UCSD-AML1 (cell line): ENCODE results near the gene SCARB1.

Experiments used
- DNase-seq: peaks from one replicate; lab custom pipeline; 2025; ENCODE audit not compliant: unreplicated experiment; lab: John Stamatoyannopoulos, UW

The SCARB1 gene

DNA sequence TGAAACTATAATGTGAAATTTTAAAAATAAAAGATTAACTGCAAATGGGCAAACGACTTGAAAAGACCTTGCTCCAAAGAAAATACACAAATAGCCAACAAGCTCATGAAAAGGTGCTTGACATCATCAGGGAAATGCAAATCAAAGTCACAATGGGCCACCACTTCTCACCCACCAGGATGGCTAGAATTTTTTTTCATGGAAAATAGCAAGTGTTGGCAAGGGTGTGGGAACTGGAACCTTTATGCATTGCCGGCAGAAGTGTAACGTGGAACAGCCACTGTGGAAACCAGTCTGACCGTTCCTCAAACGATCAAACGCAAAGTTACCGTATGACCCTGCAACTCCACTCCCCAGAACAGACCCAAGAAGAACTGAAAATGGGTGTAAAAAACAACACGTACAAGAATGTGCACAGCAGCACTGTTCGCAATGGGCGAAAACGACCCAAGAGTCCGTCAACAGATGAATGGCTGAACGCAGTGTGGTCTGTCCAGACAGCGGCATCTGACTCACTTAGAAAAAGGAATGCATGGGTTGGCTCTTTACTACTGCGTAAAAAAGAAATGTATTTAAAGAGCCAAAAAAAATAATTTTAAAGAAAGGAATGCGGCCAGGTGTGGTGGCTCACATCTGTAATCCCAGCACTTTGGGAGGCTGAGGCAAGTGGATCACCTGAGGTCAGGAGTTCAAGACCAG, 40.2 kb downstream of the SCARB1 start:
- DNase-seq = no peak

- DNase-seq = no peak
Observed at GRCh38 chr12:124822218-124822617, 41.4 kb downstream of the SCARB1 start.

DNA sequence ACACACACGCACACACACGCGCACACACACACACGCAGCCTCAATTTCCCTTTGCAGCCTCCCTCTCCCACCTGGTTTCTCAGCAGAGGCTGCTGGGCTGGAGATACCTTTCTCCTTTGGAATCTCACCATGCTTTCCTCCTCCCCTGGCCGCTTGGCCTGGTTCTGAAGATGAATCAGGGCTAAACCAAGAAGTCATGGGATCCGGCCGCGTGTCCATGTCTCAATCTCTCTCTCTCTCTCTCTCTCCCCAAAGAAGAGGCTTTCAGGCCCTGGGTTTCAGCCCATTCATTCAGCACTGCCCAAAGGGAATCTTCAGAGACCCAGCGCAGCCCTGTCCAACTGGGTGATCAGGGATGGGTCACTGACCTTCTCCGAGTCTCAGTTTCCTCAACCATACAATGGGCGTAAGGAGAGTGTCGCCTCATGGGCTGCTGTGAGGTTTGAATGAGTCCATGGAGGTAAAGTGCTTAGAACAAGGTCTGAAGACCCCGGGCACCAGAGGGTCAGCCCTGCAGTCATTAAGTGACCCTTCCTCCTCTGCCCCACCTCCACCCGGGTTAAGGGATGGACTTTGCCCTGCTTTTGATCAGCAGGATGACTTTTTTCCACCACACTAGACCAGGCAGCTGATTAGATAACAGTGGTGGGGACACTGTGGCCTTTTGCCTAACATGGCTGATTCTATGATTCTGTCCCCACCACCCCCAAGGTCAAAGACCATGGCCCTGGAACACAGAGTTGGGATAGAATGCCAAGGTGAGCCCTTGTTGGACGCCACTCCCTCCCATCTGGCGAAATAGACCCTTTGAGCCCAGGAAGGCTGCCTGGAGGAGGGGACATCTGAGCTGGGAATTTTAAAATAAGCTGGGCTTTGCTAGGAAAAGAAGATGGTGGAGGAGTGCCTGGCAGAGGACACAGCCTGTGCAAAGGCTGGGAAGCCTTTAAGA, 42.1 kb downstream of the SCARB1 start:
- no peak for DNase-seq

- DNase-seq = no peak
Observed at GRCh38 chr12:124820199-124820598, 43.5 kb downstream of the SCARB1 start.

GRCh38 chr12:124819525-124819924, 44.1 kb downstream of the SCARB1 start:
- no peak for DNase-seq

GRCh38 chr12:124819080-124819479, 44.6 kb downstream of the SCARB1 start:
- DNase-seq = no peak

DNA sequence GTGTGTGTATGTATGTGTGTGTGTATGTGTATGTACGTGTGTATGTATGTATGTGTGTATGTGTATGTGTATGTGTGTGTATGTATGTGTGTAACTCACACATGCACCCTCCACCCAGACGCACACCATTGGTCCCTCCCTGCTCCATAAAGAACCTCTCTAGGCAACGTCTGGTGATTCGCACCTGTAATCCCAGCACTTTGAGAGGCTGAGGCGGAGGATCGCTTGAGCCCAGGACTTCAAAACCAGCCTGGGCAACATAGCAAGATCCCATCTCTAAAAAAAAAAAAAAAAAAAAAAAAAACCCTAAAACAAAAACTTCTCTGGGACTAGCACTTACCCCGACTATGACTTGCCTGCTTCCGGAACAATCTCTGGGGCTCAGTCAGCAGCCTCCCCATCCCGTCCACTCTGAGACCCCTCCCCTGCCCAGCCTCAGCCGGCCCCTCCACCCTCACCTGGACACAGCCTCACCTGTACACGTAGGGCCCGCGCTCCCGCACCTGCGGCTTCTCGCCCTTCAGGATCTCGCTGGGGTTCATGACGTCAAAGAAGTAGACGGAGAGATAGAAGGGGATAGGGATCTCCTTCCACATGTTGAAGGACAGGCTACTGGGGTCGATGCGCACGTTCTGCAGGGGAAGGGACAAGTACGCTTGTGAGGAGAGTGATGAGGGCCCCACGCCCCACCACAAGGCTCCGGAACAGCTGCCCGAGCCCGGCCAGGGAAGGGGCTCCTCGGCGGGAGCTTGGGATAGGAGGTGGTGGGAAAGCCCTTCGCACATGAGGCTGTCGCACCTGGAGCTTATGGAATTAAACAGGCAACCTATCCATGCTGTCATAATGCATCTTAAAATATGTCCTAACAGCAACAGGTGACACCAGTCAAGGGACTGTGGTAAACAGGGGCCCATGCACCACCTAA, 46.3 kb downstream of the SCARB1 start:
- DNase-seq = no peak

- no peak for DNase-seq
Observed at GRCh38 chr12:124816295-124816854, 47.3 kb downstream of the SCARB1 start.

DNA sequence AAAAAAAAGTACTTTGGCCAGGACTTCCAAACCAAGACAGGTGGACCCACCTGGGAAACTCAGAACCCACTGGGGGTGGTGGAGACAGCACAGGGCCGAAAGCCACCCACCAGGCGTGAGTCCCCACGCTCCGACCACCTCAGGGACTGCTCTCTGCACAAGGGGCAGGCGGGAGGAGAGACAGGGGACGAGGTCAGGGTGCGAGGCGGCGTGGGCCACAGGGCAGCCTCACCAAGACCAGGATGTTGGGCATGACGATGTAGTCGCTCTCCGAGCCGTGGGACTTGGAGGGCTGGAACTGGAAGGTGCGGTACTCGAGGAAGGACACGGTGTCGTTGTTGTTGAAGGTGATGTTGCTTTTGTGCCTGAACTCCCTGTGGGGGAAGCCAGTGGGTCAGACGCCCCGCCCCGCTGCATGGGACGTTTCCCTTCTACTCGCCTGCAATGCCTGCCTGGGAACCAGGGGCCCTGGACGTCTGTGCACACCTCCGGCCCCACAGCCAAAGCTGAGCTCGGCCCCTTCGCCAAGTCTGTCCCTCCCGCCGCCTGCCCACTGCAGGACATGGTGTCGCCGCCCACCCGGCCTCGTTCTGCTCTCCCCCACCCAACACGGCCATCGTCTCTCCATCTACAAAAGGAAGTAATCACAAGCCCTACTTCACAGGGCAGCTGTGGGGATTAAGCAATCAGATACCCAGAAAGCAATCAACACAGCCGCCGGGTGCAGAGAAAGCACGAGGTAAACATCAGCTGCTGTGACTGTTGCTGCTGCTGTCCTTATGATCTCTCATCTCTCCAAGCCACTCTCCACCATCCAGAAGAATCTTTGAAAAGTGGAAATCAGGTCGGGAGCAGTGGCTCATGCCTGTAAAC, 48.7 kb downstream of the SCARB1 start:
- DNase-seq = no peak

DNA sequence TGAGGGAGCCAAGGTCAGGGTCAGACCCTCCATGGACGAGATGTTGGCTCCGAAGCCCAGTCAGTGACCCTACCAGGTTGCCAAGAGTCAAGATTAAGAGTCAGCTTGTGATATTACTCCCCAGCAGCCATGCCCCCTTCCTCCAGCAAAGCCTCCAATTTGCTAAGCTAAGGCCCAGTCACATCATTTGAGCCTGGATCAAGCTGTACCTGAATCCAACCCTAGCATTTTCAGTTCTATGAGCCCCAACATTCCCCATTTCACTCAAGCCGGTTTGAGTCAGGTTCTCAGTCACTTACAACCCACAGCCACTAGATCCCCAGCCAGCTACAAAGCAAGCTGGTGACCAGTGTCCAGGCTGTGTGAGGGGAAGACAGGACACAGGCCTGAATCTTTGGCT, 49.9 kb downstream of the SCARB1 start:
- DNase-seq = no peak

DNA sequence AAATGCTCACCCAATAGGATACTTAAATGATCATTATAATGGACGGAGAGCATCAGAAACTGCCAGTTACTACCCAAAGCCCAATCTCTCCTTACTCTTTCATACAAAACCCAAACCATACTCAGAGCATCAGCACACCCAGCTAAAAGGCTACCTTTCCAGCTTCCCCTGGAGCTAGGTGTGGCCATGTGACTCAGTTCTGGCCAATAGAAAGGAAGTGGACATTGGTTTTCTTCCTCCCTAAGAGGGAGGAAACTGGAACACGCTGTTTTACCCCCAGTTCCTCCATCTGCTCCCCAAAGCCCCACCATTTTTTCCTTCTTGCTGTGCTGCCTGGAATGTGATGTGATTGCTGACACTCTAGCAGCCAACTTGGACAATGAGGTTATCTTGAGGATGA, 50.7 kb downstream of the SCARB1 start:
- DNase-seq = no peak

GRCh38 chr12:124812356-124812755, 51.3 kb downstream of the SCARB1 start:
- DNase-seq = no peak

DNA sequence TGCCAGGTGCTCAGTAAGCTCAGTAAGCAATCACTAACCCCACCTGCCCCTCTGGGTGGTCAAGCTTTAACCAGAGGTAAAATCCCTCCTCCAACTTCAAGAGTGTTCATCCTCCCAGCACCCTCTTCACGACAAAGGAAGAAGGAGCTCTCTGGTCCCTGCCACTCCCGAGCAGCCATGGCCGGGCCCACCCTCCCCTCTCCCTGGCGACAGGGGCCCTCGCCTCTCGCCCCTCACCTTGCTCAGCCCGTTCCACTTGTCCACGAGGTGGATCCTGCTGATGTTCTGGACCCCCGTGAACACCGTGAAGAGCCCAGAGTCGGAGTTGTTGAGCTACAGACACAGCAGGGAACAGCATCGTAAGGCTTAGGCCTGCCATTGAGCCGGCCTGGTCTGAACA, 52.0 kb downstream of the SCARB1 start:
- DNase-seq = no peak

GRCh38 chr12:124809878-124810277, 53.8 kb downstream of the SCARB1 start:
- DNase-seq = no peak

GRCh38 chr12:124809391-124809790, 54.3 kb downstream of the SCARB1 start:
- DNase-seq = no peak

DNA sequence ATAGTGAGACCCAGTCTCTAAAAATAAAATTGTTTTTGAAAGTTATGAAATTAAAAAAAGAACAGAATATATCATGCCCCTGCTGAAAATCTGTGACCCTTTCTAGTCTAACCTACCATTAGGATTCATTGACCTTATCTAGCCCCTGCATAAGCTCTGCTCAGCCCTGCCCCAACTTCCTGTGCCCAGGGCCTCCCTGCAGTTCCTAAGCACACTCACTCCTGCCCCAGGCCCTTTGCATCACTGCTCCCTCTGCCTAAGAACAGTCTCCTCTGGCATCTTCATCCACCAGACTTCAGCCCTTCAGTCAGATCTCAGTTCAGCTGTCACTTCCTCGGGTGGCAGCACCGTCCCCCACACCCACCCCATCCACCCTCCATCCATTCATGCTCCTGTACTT, 55.4 kb downstream of the SCARB1 start:
- DNase-seq = no peak

GRCh38 chr12:124805876-124806668, 57.6 kb downstream of the SCARB1 start:
- DNase-seq = no peak

GRCh38 chr12:124805050-124805449, 58.6 kb downstream of the SCARB1 start:
- DNase-seq = no peak

GRCh38 chr12:124804011-124804621, 59.5 kb downstream of the SCARB1 start:
- no peak for DNase-seq
